Neural cell (in vitro differentiated cells): ENCODE measurements around the gene FAM117A. TPM values are rescaled to one million over a fixed set of nuclear protein-coding genes. Genes with fewer than 3 reads are reported as not detected.
A peak's percentile ranks its signal among the peaks of the same experiment; 100 is the strongest.

ENCODE experiments used
- H2AFZ ChIP-seq: fragments of 200-600, 300-800 bp; sonication (generic), shearing (Covaris generic); 2 replicates; pipeline ENCODE4 v1.6.0; 2014; ENCODE audit warnings: low read depth, mild to moderate bottlenecking, antibody characterized with exemption, low read length, moderate library complexity
- H3F3A ChIP-seq: fragments of 200-600 bp; shearing (Covaris generic); 2 replicates; pipeline ENCODE4 v1.6.1; 2016; ENCODE audit warnings: mild to moderate bottlenecking, moderate library complexity, mixed read lengths, antibody characterized with exemption, low read length; ENCODE audit not compliant: insufficient read depth, poor library complexity, severe bottlenecking
- H3K27ac ChIP-seq: fragments of 200-600, 300-800 bp; sonication (generic), shearing (Covaris generic); 2 replicates; pipeline ENCODE4 v1.5.1; 2014; ENCODE audit warnings: mild to moderate bottlenecking, low read length, moderate library complexity
- H3K27me3 ChIP-seq: fragments of 300-800, 200-600 bp; sonication (generic), shearing (Covaris generic); 2 replicates; pipeline ENCODE4 v1.6.0; 2014; ENCODE audit warnings: mild to moderate bottlenecking, low read depth, low read length, moderate library complexity; ENCODE audit not compliant: insufficient read depth
- H3K36me3 ChIP-seq: fragments of 300-800, 200-600 bp; sonication (generic), shearing (Covaris generic); 2 replicates; pipeline ENCODE4 v1.5.1; 2014; ENCODE audit warnings: mild to moderate bottlenecking, antibody characterized with exemption, low read length, moderate library complexity; ENCODE audit not compliant: insufficient read depth
- H3K4me2 ChIP-seq: fragments of 300-800, 200-600 bp; sonication (generic), shearing (Covaris generic); 2 replicates; pipeline ENCODE4 v1.6.0; 2014; ENCODE audit warnings: mild to moderate bottlenecking, low read length
- H3K4me3 ChIP-seq: fragments of 300-800, 200-600 bp; sonication (generic), shearing (Covaris generic); 2 replicates; pipeline ENCODE4 v1.5.1; 2014; ENCODE audit warnings: mild to moderate bottlenecking, low read length, moderate library complexity
- H3K79me2 ChIP-seq: fragments of 200-600 bp; shearing (Covaris generic); replicated peaks from 2 replicates; pipeline ENCODE4 v1.6.0; 2014; ENCODE audit warnings: mild to moderate bottlenecking, low read length, moderate library complexity; ENCODE audit not compliant: insufficient read depth
- H3K9ac ChIP-seq: fragments of 300-800, 200-600 bp; sonication (generic), shearing (Covaris generic); 2 replicates; pipeline ENCODE4 v1.6.1; 2016; ENCODE audit warnings: mild to moderate bottlenecking, low read length, mixed read lengths
- H3K9me2 ChIP-seq: fragments of 200-600 bp; shearing (Covaris generic); 2 replicates; pipeline ENCODE4 v1.6.1; 2016; ENCODE audit warnings: mild to moderate bottlenecking, low read length, mixed read lengths; ENCODE audit not compliant: insufficient read depth
- H3K9me3 ChIP-seq: fragments of 200-600, 300-800 bp; sonication (generic), shearing (Covaris generic); 2 replicates; pipeline ENCODE4 v1.6.1; 2016; ENCODE audit warnings: mild to moderate bottlenecking, mixed run types, low read length, moderate library complexity, mixed read lengths
- H4K20me1 ChIP-seq: fragments of 200-600 bp; shearing (Covaris generic); 2 replicates; pipeline ENCODE4 v1.6.1; 2016; ENCODE audit warnings: mild to moderate bottlenecking, mixed run types; ENCODE audit not compliant: insufficient read depth
- CTCF ChIP-seq: fragments of 450-650 bp; IDR thresholded peaks from 2 replicates; pipeline ENCODE4 v1.5.1; 2014; ENCODE audit warnings: antibody characterized with exemption, mild to moderate bottlenecking, moderate library complexity; ENCODE audit not compliant: poor library complexity, severe bottlenecking
- EP300 ChIP-seq: fragments of 450-650 bp; conservative IDR thresholded peaks from 2 replicates; pipeline ENCODE4 v1.6.1; 2014; ENCODE audit warnings: antibody characterized with exemption, mild to moderate bottlenecking, moderate library complexity; ENCODE audit not compliant: poor library complexity, severe bottlenecking
- EZH2 ChIP-seq: fragments of 200-600, 300-800 bp; shearing (Covaris generic), sonication (generic); IDR thresholded peaks from 2 replicates; pipeline ENCODE4 v1.6.1; 2014; ENCODE audit warnings: antibody characterized with exemption, low read length, borderline replicate concordance, mild to moderate bottlenecking; ENCODE audit not compliant: insufficient read depth, poor library complexity, severe bottlenecking
- MXI1 ChIP-seq: fragments of 450-650 bp; conservative IDR thresholded peaks from 2 replicates; pipeline ENCODE4 v1.6.1; 2014; ENCODE audit warnings: antibody characterized with exemption, mild to moderate bottlenecking; ENCODE audit not compliant: poor library complexity, severe bottlenecking
- POLR2AphosphoS5 ChIP-seq: IDR thresholded peaks from 2 replicates; pipeline ENCODE4 v1.6.1; 2012
- RAD21 ChIP-seq: fragments of 450-650 bp; conservative IDR thresholded peaks from 2 replicates; pipeline ENCODE4 v1.6.1; 2014; ENCODE audit warnings: antibody characterized with exemption, mild to moderate bottlenecking, moderate library complexity
- REST ChIP-seq: IDR thresholded peaks from 2 replicates; pipeline ENCODE4 v1.6.1; 2012; ENCODE audit warnings: borderline replicate concordance
- SMC3 ChIP-seq: fragments of 450-650 bp; conservative IDR thresholded peaks from 2 replicates; pipeline ENCODE4 v1.6.1; 2014; ENCODE audit warnings: antibody characterized with exemption, mild to moderate bottlenecking, moderate library complexity; ENCODE audit not compliant: poor library complexity
- TAF1 ChIP-seq: IDR thresholded peaks from 2 replicates; pipeline ENCODE4 v1.6.1; 2012; ENCODE audit warnings: low read depth
- polyA plus RNA-seq: library from polyadenylated mRNA; depleted of rRNA; stranded (reverse); fragments of >200 nt; gene quantifications from 2 replicates; pipeline ENCODE4 v1.2.3, GENCODE V29; 2014

FAM117A gene
- polyA plus RNA-seq, 1 donor from 2014 or later: 3.7 TPM

GRCh38 chr17:49694847-49695697 lies 68.9 kb downstream of the FAM117A start:
- Histone ChIP-seq H3K9me2 (no peaks in the 10 kb centered on the region), H3K9ac (no peak overlapping the region), H4K20me1 (no peaks in the 10 kb centered on the region), H3K27me3 (no peaks in the 10 kb centered on the region), H3K36me3 (no peaks in the 10 kb centered on the region), H3K9me3 (no peaks in the 10 kb centered on the region), H3K79me2 (no peaks in the 10 kb centered on the region), H2AFZ (no peak overlapping the region), H3K4me2 (no peak overlapping the region), H3F3A (no peaks in the 10 kb centered on the region), H3K27ac (no peak overlapping the region), H3K4me3 (no peak overlapping the region)
- TF ChIP-seq EZH2 (no peak), SMC3 (peak; percentile 98), EP300 (no peak), REST (no peak), POLR2AphosphoS5 (no peak), RAD21 (peak; percentile 94), TAF1 (no peak), MXI1 (no peak), CTCF (peak; percentile 95)

GRCh38 chr17:49692751-49693150 lies 71.2 kb downstream of the FAM117A start:
- Histone ChIP-seq H3K27ac (no peak overlapping the region), H4K20me1 (no peaks in the 10 kb centered on the region), H3K36me3 (no peaks in the 10 kb centered on the region), H3K9me3 (no peaks in the 10 kb centered on the region), H3K27me3 (no peaks in the 10 kb centered on the region), H3K9ac (no peak overlapping the region), H3K79me2 (no peaks in the 10 kb centered on the region), H3K4me2 (no peak overlapping the region), H2AFZ (no peak overlapping the region), H3K4me3 (no peak overlapping the region), H3F3A (no peaks in the 10 kb centered on the region), H3K9me2 (no peaks in the 10 kb centered on the region)
- TF ChIP-seq REST: no peak
- no peak for TF ChIP-seq SMC3
- TF ChIP-seq RAD21: no peak
- no peak for TF ChIP-seq CTCF
